Measurements from ENCODE around the gene PLCB3. TPM values are rescaled to one million over a fixed set of nuclear protein-coding genes. Genes with fewer than 3 reads are reported as not detected.

The PLCB3 gene
- polyA plus RNA-seq, 1 donor from 2014 or later: 2.1 TPM

DNA sequence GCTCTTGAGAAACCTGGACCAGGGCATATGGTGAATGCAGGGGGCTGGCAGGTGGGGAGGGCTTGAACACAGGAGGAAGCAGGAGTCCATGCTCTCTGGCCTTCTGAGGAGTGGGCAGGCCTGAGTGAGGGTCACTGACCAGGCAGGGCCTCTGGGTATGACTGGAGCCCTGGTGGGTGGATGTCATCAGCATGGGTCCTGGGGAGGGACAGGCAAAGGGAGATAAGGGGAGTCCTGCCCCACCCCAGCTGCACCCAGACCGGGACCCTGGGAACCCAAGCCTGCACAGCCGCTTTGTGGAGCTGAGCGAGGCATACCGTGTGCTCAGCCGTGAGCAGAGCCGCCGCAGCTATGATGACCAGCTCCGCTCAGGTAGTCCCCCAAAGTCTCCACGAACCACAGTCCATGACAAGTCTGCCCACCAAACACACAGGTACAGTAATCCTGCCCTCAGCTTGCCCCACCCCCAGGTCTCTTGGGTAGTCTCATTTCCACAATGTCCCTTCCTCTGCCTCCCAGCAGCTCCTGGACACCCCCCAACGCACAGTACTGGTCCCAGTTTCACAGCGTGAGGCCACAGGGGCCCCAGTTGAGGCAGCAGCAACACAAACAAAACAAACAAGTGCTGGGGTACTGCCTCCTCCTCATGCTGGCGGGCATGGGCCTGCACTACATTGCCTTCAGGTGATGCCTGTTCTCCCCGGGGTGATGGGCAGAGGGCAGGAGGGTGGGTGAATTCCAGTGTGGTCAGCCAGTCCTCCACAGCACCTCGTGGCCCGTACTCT, 19.0 kb upstream of the PLCB3 start:
- H3F3A ChIP-seq (ENCODE audit: insufficient read depth, low read length, poor library complexity, severe bottlenecking): no peaks in the 10 kb centered on the region
- TF ChIP-seq RAD21 (conservative IDR thresholded peaks at IDR 0.05) (no peak), EZH2 (IDR thresholded peaks at IDR 0.05; ENCODE audit: borderline replicate concordance, insufficient read depth, low read length, poor library complexity, severe bottlenecking) (no peak), TAF1 (IDR thresholded peaks at IDR 0.05; ENCODE audit: low read depth) (no peak), EP300 (conservative IDR thresholded peaks at IDR 0.05; ENCODE audit: poor library complexity, severe bottlenecking) (no peak), REST (IDR thresholded peaks at IDR 0.05; ENCODE audit: borderline replicate concordance) (no peak), SMC3 (conservative IDR thresholded peaks at IDR 0.05; ENCODE audit: poor library complexity) (no peak), POLR2AphosphoS5 (IDR thresholded peaks at IDR 0.05) (no peak), MXI1 (conservative IDR thresholded peaks at IDR 0.05; ENCODE audit: poor library complexity, severe bottlenecking) (no peak), CTCF (IDR thresholded peaks at IDR 0.05; ENCODE audit: poor library complexity, severe bottlenecking) (no peak)
- no peak overlapping the region for H2AFZ ChIP-seq (ENCODE audit: low read depth, low read length)
- H3K4me2 ChIP-seq (ENCODE audit: low read length): no peak overlapping the region
- H3K9ac ChIP-seq (ENCODE audit: low read length): no peak overlapping the region
- H3K27me3 ChIP-seq (ENCODE audit: insufficient read depth, low read depth, low read length): peaks cover 8% of the 10 kb centered on the region
- H3K36me3 ChIP-seq (ENCODE audit: insufficient read depth, low read length): no peaks in the 10 kb centered on the region
- H3K79me2 ChIP-seq (replicated peaks; ENCODE audit: insufficient read depth, low read length): no peaks in the 10 kb centered on the region
- no peaks in the 10 kb centered on the region for H4K20me1 ChIP-seq (ENCODE audit: insufficient read depth)
- no peak overlapping the region for H3K27ac ChIP-seq (ENCODE audit: low read length)
- H3K4me3 ChIP-seq (ENCODE audit: low read length): no peak overlapping the region
- H3K9me2 ChIP-seq (ENCODE audit: insufficient read depth, low read length): no peaks in the 10 kb centered on the region
- no peaks in the 10 kb centered on the region for H3K9me3 ChIP-seq (ENCODE audit: low read length)

- H3K36me3 ChIP-seq (ENCODE audit: insufficient read depth, low read length): no peaks in the 10 kb centered on the region
- H3K9ac ChIP-seq (ENCODE audit: low read length): no peak overlapping the region
- H3F3A ChIP-seq (ENCODE audit: insufficient read depth, low read length, poor library complexity, severe bottlenecking): no peaks in the 10 kb centered on the region
- peaks cover 8% of the 10 kb centered on the region for H3K27me3 ChIP-seq (ENCODE audit: insufficient read depth, low read depth, low read length)
- H3K27ac ChIP-seq (ENCODE audit: low read length): no peak overlapping the region
- no peak overlapping the region for H3K4me2 ChIP-seq (ENCODE audit: low read length)
- H3K9me2 ChIP-seq (ENCODE audit: insufficient read depth, low read length): no peaks in the 10 kb centered on the region
- no peak for TF ChIP-seq RAD21 (conservative IDR thresholded peaks at IDR 0.05)
- no peak for TF ChIP-seq CTCF (IDR thresholded peaks at IDR 0.05; ENCODE audit: poor library complexity, severe bottlenecking)
- no peak for TF ChIP-seq SMC3 (conservative IDR thresholded peaks at IDR 0.05; ENCODE audit: poor library complexity)
- no peak for TF ChIP-seq POLR2AphosphoS5 (IDR thresholded peaks at IDR 0.05)
- no peak for TF ChIP-seq REST (IDR thresholded peaks at IDR 0.05; ENCODE audit: borderline replicate concordance)
- H4K20me1 ChIP-seq (ENCODE audit: insufficient read depth): no peaks in the 10 kb centered on the region
- H3K4me3 ChIP-seq (ENCODE audit: low read length): no peak overlapping the region
- no peak overlapping the region for H2AFZ ChIP-seq (ENCODE audit: low read depth, low read length)
- no peaks in the 10 kb centered on the region for H3K79me2 ChIP-seq (replicated peaks; ENCODE audit: insufficient read depth, low read length)
- no peaks in the 10 kb centered on the region for H3K9me3 ChIP-seq (ENCODE audit: low read length)
Observed at GRCh38 chr11:64232967-64233315, 18.4 kb upstream of the PLCB3 start.
